Natural killer cell treated with Interleukin-12 subunit alpha and Interleukin-12 subunit beta and Interleukin-15 and Interleukin-18, amount 100 ng/mL, for 72 hours (primary cell): Measurements from ENCODE around the gene DOK7. TPM values are rescaled to one million over a fixed set of nuclear protein-coding genes. Genes with fewer than 3 reads are reported as not detected.
A peak's percentile ranks its signal among the peaks of the same experiment; 100 is the strongest.

Experiments
- ATAC-seq, 2 donors: fragments of 150-1000 bp; cut with Tn5 transposase in 1 of 2; sonication (Bioruptor Pico), chemical (Tn5 transposase) in 1 of 2; 2 replicates each; pipeline ENCODE4 v1.10.0; 2021
- DNase-seq: peaks from one replicate; pipeline ENCODE4 v3.0.0; 2022; ENCODE audit warnings: low spot score
- H3K27ac Mint-ChIP-seq, 2 donors: 1 replicate in 1 of 2; 2 replicates in 1 of 2; pipeline ENCODE4 v1.8.0; 2022; ENCODE audit warnings: mixed read lengths in 2 of 2, mild to moderate bottlenecking in 1 of 2, moderate library complexity in 1 of 2
- H3K27me3 Mint-ChIP-seq, 2 donors: 1 replicate in 1 of 2; 2 replicates in 1 of 2; pipeline ENCODE4 v1.8.0; 2022; ENCODE audit warnings: mixed read lengths in 2 of 2
- H3K36me3 Mint-ChIP-seq: one replicate; pipeline ENCODE4 v1.8.0; 2022; ENCODE audit warnings: mixed read lengths
- H3K4me1 Mint-ChIP-seq, 2 donors: 1 replicate in 1 of 2; 2 replicates in 1 of 2; pipeline ENCODE4 v1.8.0; 2022; ENCODE audit warnings: low read depth in 2 of 2, mixed read lengths in 2 of 2, mild to moderate bottlenecking in 1 of 2
- H3K4me3 Mint-ChIP-seq: one replicate; pipeline ENCODE4 v1.8.0; 2022; ENCODE audit warnings: mixed read lengths
- H3K9me3 Mint-ChIP-seq: 2 replicates; pipeline ENCODE4 v1.8.0; 2022; ENCODE audit warnings: mixed read lengths
- total RNA-seq, 2 donors: library from RNA; stranded (reverse); gene quantifications; one replicate each; pipeline ENCODE4 v1.2.3, GENCODE V29; 2022

Gene DOK7
- total RNA-seq, 2 donors from 2014 or later: 0.17 TPM; not detected in 1

DNA sequence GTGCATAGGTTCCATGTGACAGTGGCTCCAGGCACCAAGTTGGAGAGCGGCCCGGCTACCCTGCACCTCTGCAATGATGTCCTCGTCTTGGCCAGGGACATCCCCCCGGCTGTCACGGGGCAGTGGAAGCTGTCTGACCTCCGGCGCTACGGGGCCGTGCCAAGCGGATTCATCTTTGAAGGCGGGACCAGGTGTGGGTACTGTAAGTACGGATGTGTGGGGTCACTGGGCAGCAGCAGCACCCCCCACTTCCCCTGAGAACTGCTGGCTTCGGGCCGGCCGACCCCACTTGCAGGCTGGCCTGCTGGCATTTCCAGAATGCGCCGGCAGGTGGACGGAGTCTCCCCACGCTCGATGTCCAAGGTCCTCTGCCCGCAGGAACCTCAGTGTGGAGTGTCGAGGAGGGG lies 13.2 kb downstream of the DOK7 start:
- H3K4me1 Mint-ChIP-seq: no peaks in the 10 kb centered on the region
- no peak overlapping the region for H3K4me3 Mint-ChIP-seq
- no peaks in the 10 kb centered on the region for H3K27me3 Mint-ChIP-seq
- H3K27ac Mint-ChIP-seq: no peak overlapping the region
- ATAC-seq (no peak), DNase-seq (no peak)
- H3K9me3 Mint-ChIP-seq: no peaks in the 10 kb centered on the region
- H3K36me3 Mint-ChIP-seq: no peaks in the 10 kb centered on the region

DNA sequence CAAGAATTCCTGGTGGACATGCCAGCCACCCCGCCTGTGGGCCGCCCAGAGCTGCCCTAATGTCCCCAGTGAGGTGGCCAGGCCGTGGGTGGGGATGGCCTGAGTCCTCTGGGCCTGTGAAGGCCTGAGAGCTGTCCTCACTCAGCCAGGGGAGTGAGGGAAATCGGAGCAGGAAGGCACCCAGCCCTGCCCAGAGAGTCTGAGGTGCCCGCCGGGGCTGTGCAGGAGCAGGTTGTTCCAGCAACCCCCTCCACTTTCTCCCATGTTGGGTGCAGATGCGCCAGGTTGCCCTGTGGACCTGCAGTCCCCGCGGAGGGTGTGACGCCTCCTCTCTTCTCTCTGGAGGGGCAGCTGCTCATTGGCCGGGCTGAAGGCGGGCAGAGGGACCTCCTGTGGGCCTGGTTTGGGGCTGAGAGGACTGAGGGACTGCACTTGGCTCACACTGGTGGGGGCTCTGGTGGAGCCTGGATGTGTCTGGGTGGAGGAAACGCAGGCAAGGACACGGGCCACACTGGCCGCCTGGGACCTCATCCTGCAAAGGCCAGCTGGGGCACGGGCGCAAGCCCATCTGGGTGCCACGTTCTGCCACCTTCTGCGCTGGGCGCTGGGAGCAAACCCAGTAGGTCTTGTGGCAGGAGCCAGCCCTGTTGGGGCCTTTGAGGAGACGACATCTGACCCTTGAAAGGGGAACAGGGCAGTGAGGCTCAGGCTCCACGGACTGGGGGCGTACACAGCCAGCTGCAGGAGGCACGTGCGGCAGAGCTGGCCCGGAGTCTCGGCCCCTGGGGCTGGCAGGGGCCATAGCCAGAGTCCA lies 14.0 kb downstream of the DOK7 start:
- Mint-ChIP-seq H3K27me3 (peaks cover 0 to 2% of the 10 kb centered on the region in 2 donors), H3K4me1 (no peaks in the 10 kb centered on the region), H3K9me3 (no peaks in the 10 kb centered on the region), H3K36me3 (no peaks in the 10 kb centered on the region), H3K4me3 (no peak overlapping the region), H3K27ac (no peak overlapping the region)
- ATAC-seq (no peak), DNase-seq (no peak)

DNA sequence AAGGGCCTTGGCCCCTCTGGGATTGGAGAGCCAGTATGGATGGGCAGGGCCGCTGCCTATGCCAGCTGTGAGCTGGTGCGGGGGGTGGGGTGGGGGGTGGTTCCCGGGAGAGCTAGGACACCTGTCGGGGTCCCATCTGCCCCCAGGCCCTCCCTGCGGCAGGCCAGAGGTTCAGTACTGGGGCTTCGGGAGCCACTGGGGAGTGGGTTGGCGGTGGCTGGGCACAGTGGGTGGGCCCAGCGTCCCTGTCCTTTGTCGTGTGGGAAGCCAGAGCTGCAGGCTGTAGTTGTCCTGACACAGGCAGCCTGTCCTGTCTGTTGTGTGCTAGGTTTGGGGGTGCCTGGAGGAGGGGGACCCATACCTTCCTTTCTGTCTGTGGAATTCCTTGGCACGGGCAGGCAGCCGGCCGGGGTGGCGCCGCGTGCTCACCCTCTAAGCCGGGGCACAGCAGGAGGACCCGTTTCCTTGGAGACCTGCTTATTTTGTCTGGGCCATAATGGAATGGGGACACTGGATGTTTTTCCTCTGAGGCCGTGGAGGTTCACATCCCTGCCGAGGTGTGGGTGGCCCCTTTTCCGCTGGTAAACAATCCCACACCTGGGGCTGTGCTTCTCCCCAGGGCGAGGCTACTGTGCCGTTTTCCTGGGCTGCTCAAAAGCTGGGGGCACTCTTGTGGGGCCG lies 14.8 kb downstream of the DOK7 start:
- ATAC-seq (no peak), DNase-seq (no peak)
- Mint-ChIP-seq H3K4me3 (no peak overlapping the region), H3K4me1 (no peaks in the 10 kb centered on the region), H3K36me3 (no peaks in the 10 kb centered on the region), H3K9me3 (no peaks in the 10 kb centered on the region), H3K27me3 (peaks cover 0 to 2% of the 10 kb centered on the region in 2 donors), H3K27ac (no peak overlapping the region)

DNA sequence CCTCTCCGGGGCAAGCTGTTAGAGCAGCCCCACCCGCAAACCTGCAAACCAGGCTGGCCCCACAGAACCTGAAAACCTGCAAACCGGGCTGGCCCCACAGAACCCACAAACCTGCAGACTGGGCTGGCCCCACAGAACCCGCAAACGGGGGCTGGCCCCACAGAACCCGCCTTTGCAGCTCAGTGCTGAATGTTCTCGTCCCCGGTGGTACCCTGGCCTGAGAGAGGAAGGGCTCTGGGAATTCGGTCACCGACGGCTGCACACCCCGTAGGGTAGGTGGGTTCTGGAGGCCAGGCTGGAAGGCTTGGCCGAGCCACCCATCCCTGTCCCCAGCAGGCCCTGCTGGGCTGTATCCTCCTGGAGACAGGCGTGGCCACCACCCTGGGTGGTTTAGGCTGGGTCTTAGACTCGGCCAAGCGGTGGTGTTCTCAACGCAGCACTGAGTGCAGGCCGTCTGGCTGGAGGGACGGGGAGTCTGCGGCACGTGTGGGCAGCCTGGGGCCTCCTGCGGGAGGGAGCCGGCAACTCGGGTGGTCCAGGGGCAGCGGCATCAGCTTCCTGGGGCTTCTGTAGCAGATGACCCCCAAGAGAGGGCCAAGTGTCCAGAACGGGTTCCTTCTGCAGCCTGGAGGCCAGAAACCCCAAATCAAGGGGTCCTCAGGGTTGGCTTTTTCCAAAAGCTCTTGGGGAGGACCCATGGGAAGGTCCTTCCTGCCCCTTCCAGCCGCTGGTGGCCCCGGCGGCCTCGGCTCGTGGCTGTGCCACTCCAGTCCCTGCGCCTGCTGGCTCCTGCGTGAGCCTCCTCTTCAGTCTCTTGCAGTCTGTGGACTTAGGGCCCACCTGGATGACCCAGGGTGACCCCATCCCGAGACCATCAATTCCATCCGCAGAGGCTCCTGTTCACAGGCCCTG lies 15.6 kb downstream of the DOK7 start:
- Mint-ChIP-seq H3K9me3 (no peaks in the 10 kb centered on the region), H3K4me1 (no peaks in the 10 kb centered on the region), H3K36me3 (no peaks in the 10 kb centered on the region), H3K4me3 (no peak overlapping the region), H3K27ac (no peak overlapping the region), H3K27me3 (peaks cover 0 to 2% of the 10 kb centered on the region in 2 donors)
- ATAC-seq: no peak
- no peak for DNase-seq

DNA sequence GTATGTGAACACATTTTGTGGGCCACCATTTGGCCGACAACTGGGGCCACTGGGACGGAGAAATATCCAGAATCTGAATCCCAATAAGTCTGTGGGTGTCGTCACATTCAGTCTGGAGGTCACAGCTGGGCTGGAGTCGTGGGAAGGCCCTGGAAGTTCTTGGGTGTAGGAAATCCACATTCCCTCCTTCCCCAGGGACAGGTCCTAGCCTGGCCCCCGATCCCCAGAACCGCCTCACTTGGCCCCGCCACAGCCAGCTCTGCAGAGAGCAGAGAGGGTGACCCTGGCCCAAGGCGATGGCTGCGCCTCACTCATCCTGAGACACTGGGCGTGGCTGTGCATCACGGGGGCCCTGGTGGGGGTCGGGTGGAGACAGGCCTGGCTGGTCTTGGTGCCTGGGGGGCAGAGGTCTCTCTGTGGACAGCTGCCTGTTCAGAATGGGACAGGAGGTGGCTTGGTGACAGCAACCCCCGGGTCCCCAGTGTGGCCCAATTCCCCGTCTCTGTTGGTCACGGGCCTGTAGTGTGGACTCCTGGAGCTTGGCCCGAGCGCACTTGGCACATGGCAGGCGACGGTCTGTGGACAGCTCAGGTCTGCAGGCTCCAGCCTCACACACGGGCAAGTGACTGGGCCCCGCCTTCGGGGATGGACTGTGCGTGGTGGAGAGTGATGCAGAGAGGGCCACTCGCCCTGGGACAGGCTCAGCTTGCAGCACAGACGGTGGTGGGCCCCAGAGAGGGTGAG lies 16.4 kb downstream of the DOK7 start:
- H3K36me3 Mint-ChIP-seq: no peaks in the 10 kb centered on the region
- H3K27me3 Mint-ChIP-seq: peaks cover 0 to 2% of the 10 kb centered on the region in 2 donors
- H3K4me1 Mint-ChIP-seq: no peaks in the 10 kb centered on the region
- H3K27ac Mint-ChIP-seq: no peak overlapping the region
- no peaks in the 10 kb centered on the region for H3K9me3 Mint-ChIP-seq
- no peak for ATAC-seq
- H3K4me3 Mint-ChIP-seq: no peak overlapping the region
- DNase-seq: no peak

DNA sequence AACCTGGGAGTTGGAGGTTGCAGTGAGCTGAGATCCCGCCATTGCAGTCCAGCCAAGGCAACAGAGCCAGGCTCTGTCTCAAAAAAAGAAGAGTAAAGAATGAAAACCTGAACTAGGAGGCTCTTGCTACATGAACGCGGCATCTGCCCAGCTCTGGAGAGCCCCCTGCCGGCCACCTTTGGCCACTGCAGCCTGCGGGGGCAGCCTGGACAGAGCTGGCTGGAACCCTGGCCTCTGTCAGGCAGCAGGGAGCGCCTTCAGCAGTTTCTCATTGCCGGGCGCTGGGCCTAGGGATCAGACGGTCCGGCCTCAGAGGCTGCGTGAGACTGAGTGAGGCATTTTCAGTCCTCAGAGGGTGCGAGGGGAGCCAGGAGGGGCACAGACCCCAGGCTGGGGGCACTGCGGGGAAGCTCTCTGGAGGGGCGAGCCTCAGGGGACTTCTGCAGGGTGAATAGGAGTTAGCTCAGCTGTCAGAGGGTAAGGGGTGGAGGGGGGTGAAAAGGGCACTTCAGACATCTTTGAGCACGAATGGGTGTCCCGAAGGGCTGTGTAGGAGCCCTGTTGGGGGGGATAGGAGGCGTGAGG lies 17.5 kb downstream of the DOK7 start:
- H3K4me1 Mint-ChIP-seq: peaks cover 0 to 2% of the 10 kb centered on the region in 2 donors

DNA sequence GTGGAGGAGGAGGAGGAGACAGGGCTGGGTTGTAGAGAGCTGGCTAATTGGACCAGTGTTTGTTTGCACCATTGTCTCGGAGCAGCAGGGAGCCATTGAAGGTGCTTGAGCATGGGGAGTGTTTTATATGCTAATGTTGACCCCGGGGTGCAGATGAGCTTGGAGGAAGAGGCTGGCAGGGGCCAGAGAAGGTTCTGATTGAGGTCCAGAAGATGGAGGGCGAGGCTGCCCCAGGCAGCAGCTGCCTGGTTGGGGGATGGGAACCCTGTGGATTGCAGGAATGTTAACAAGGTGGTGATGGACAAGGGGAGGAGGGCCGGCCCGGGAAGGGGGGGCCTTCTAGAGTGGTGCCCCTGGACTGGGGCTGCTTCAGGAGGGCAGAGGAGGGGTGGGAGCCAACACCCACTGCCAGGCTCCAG lies 18.0 kb downstream of the DOK7 start:
- no peak for ATAC-seq

More for the DNA sequence above, 17.5 kb downstream of the DOK7 start:
- peak; percentile 74 for DNase-seq
- H3K27ac Mint-ChIP-seq: no peak overlapping the region
- H3K4me3 Mint-ChIP-seq: no peak overlapping the region
- no peaks in the 10 kb centered on the region for H3K36me3 Mint-ChIP-seq
- peaks cover 0 to 2% of the 10 kb centered on the region in 2 donors for H3K27me3 Mint-ChIP-seq
- H3K9me3 Mint-ChIP-seq: no peaks in the 10 kb centered on the region
- peak; percentile 54 to 78 for ATAC-seq

DNA sequence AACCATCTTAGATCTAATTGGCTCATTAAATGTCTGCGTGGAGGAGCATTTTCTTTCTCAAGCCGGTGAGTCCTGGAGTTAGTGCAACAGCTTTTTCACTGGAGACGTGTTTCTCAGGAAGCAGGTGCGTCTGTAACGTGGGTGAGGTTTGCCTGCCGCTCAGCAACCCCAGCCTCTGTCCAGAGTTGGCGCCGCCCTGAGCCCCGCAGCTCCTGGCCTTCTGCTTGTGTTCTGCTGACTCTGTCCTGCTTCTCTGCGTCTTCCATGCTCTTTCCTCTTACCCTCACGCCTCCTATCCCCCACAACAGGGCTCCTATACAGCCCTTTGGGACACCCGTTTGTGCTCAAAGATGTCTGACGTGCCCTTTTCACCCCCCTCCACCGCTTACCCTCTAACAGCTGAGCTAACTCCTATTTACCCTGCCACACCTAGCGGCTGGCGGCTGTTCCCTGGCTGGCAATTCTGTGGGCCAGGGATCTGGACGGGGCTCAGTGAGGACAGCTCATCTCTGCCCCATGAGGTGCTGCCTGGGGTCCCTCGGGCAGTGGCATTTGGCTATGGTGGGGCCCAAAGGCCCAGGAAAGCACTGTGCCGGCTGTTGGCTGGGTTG lies 18.8 kb downstream of the DOK7 start:
- DNase-seq (no peak), ATAC-seq (no peak)
- Mint-ChIP-seq H3K36me3 (no peaks in the 10 kb centered on the region), H3K4me1 (peaks cover 0 to 5% of the 10 kb centered on the region in 2 donors), H3K4me3 (no peak overlapping the region), H3K27me3 (peaks cover 0 to 2% of the 10 kb centered on the region in 2 donors), H3K27ac (no peak overlapping the region), H3K9me3 (no peaks in the 10 kb centered on the region)

More for the DNA sequence above, 18.0 kb downstream of the DOK7 start:
- Mint-ChIP-seq H3K27ac (no peak overlapping the region), H3K36me3 (no peaks in the 10 kb centered on the region), H3K9me3 (no peaks in the 10 kb centered on the region), H3K4me3 (no peak overlapping the region), H3K4me1 (peaks cover 0 to 2% of the 10 kb centered on the region in 2 donors), H3K27me3 (peaks cover 0 to 2% of the 10 kb centered on the region in 2 donors)
- no peak for DNase-seq

DNA sequence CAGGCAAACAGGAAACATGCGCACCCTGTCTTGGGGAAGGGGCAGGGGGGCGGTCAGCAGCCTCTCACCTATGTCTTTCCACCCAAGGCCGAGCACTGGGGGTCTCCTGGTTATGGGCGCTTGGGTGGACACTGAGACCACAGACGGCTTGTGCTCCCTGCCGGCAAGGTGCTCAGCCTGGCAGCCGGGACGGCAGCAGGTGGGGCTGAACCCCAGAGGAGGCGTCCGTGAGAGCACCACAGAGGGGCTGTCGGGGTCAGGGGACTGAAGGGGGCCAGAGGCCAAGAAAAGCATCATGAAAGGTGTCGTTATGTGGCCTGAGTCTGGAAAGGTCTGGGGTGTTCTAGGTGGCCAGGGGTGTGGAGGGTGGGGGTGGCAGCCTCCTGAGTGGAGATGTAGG lies 19.6 kb downstream of the DOK7 start:
- H3K27ac Mint-ChIP-seq: no peak overlapping the region
- no peaks in the 10 kb centered on the region for H3K9me3 Mint-ChIP-seq
- peaks cover 0 to 5% of the 10 kb centered on the region in 2 donors for H3K4me1 Mint-ChIP-seq
- H3K27me3 Mint-ChIP-seq: peaks cover 0 to 2% of the 10 kb centered on the region in 2 donors
- H3K4me3 Mint-ChIP-seq: no peak overlapping the region
- DNase-seq (no peak), ATAC-seq (no peak)
- H3K36me3 Mint-ChIP-seq: no peaks in the 10 kb centered on the region

DNA sequence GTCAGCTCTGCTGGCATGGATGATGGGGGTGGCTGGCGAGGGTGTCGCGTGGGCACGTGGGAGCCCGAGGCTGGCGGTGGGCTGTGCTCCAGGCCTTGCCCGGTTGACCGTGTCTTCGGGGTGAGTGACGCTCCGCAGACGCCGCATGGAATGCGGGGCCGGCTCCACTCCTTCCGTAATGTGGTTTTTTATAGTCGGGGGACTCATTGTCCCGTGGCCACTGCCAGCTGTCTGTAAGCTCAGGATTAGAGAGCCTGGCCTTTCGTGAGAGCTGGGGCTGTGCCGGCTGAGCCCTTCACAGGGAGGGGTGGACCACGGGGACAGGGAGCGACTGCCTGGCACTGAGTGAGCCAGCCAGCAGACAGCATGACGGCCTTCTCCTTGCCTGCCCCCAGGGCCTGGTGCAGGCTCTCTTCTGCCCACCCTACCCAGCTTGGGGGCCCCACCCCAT lies 20.4 kb downstream of the DOK7 start:
- H3K4me1 Mint-ChIP-seq: peaks cover 0 to 7% of the 10 kb centered on the region in 2 donors

DNA sequence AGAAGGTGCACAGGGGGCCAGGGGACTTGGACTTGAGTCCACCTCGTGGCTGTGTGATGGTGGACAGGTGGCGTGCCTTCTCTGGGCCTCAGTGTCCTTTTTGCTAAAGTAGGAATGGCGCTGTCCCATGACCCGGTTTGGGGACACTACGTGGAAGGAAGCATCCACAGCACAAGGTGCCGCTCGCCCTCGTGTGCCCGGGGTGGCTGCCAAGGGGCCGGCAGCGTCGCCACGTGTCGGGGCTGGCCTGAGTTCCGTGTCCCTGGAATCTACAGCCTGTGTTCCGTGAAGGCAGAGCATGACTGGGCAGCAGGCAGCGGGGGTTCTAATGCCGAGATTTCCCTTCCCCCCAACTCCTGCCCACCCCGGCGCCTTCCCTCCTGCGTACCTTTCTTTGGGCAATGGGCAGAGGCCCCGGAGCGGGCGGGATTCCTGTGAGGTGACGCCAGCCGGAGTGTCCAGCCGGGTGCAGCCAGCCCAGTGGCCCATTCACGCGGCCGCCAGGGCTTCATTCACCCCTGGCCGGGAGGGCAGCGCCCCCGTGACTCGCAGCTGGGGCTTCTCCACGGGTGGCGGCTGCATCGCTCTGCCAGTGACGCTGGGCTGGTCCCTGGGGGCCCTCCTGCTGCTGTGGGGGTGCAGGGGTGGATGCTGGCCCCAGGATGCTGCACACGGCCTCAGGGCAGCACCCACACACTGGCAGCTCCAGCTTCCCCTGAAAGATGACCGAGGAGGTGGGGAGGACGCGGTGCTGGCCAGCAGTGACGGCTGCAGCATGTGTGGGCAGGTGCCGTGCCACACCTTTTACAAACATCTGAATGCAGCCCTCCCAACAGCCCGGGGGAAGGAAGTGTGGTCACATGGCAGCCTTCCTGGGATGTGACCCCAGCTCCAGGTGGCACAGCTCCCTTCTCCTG lies 21.2 kb downstream of the DOK7 start:
- DNase-seq: no peak
- ATAC-seq: no peak
- H3K27me3 Mint-ChIP-seq: peaks cover 0 to 2% of the 10 kb centered on the region in 2 donors
- no peak overlapping the region for H3K27ac Mint-ChIP-seq
- no peaks in the 10 kb centered on the region for H3K36me3 Mint-ChIP-seq
- peaks cover 0 to 15% of the 10 kb centered on the region in 2 donors for H3K4me1 Mint-ChIP-seq
- H3K4me3 Mint-ChIP-seq: no peak overlapping the region
- no peaks in the 10 kb centered on the region for H3K9me3 Mint-ChIP-seq

More for the DNA sequence above, 20.4 kb downstream of the DOK7 start:
- ATAC-seq (no peak), DNase-seq (no peak)
- Mint-ChIP-seq H3K4me3 (no peak overlapping the region), H3K36me3 (no peaks in the 10 kb centered on the region), H3K9me3 (no peaks in the 10 kb centered on the region), H3K27me3 (peaks cover 0 to 2% of the 10 kb centered on the region in 2 donors), H3K27ac (no peak overlapping the region)
